Pulmonary artery endothelial cell (primary cell): ENCODE data around the gene RIOK3. TPM values are rescaled to one million over a fixed set of nuclear protein-coding genes. Genes with fewer than 3 reads are reported as not detected.
"Not testable (repeated sequence)": the region's sequence is repeated elsewhere in the genome, so short reads cannot be mapped to it uniquely, and the experiment has no call there.

Experiments
- DNase-seq: peaks from one replicate; pipeline ENCODE4 v3.0.0-alpha.2; 2011; ENCODE audit warnings: low read depth, low spot score
- total RNA-seq: library from RNA; depleted of rRNA; stranded (reverse); fragments of >200 nt; gene quantifications from 2 replicates; pipeline ENCODE4 v1.2.3, GENCODE V29; 2014

Gene RIOK3, protein sequence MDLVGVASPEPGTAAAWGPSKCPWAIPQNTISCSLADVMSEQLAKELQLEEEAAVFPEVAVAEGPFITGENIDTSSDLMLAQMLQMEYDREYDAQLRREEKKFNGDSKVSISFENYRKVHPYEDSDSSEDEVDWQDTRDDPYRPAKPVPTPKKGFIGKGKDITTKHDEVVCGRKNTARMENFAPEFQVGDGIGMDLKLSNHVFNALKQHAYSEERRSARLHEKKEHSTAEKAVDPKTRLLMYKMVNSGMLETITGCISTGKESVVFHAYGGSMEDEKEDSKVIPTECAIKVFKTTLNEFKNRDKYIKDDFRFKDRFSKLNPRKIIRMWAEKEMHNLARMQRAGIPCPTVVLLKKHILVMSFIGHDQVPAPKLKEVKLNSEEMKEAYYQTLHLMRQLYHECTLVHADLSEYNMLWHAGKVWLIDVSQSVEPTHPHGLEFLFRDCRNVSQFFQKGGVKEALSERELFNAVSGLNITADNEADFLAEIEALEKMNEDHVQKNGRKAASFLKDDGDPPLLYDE
- total RNA-seq: 50.1 and 58.6 TPM in 2 replicates

GRCh38 chr18:23452728-23453679 is at the start of gene RIOK3:
Gene RIOK3, plus strand, starts transcription at chr18:23453287. Its CDS starts 153 bp downstream, at chr18:23453440.
- peak; percentile 73 for DNase-seq

DNA sequence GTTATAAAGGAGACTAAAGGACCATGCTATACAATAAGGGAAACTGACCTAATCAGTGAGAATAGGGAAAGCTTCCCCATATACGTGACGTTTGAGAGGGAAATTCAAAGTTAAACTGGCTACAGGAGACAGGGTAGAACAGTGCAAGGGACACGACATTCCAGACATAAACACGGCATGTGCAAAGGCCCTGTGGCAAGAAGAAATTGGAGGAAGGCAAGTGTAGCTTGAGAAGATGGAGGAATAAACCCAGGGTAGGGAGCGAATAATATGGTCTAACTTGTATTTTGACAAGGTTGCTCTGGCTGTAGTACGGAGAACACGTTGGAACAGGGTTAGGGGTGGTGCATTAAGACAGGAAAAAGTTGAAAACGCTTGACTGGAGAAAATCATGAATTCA is 49.8 kb upstream of the RIOK3 start:
- DNase-seq: no peak

- DNase-seq: no peak
These were observed 47.5 kb upstream of the RIOK3 start for GRCh38 chr18:23405636-23406035.

GRCh38 chr18:23406271-23406787 is 46.8 kb upstream of the RIOK3 start:
- DNase-seq: no peak

DNA sequence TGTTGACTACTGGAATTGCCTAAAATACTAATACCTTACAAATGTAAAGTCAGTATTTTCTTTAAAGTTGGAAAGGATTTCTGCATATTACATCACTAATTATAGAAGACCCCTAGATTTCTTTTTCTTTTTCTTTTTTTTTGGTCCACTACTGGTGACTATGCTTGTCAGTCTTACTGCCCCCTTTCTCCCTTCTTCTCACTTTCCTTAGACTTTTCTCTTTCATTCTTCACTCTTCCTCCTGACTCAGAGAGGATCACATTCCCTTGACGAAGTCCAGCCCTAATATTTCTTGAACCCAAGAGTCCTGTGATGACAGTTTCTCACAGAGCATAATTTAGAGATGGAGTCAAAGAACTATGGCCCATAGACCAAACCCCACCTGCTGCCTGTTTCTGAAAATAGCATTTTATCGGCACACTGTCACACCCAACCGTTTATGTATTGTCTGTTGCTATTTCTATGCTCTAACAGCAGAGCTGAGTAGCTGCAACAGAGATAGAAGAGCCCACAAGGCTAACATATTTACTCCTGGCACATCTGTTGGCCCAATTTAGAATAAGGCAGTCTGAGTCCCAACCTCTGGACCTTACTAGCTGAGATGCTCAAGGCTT is 40.6 kb upstream of the RIOK3 start:
- no peak for DNase-seq

- DNase-seq: no peak
These were observed 37.6 kb upstream of the RIOK3 start for GRCh38 chr18:23415515-23415914.

- DNase-seq: no peak
These were observed 36.8 kb upstream of the RIOK3 start for GRCh38 chr18:23416298-23416697.

GRCh38 chr18:23421277-23421676 is 31.8 kb upstream of the RIOK3 start:
- DNase-seq: no peak

GRCh38 chr18:23422751-23423418 is 30.2 kb upstream of the RIOK3 start:
- no peak for DNase-seq

DNA sequence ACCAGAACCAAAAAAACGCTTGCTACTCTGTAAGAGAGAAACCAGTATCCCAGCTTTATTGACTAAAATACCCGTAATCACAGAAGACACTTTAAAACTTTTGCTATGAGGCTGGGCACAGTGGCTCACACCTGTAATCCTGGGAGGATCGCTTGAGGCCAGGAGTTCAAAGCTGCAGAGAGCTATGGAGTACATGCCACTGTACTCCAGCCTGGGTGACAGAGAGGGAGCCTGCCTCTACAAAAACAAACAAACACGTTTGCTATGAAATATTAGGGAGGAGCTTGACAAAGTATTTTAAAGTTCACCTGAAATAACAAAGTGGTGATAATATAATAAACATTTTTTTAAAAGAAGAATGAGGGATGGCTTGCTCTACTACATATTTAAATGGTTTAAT is 28.5 kb upstream of the RIOK3 start:
- DNase-seq: no peak

DNA sequence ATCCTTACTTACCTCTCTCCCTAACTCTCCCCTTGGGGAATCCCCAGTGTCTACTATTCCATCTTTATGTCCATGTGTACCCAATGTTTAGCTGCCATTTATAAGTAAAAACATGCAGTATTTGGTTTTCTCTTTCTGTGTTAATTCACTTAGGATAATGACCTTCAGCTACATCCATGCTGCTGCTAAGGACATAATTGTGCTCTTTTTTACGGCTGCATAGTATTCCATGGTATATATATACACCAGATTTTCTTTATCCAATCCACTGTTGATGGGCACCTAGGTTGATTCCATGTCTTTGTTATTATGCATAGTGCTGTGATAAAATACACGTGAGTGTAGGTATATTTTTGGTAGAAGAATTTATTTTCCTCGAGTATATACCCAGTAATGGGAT is 24.3 kb upstream of the RIOK3 start:
- no peak for DNase-seq

GRCh38 chr18:23429538-23429937 is 23.5 kb upstream of the RIOK3 start:
- not testable (repeated sequence) for DNase-seq

- no peak for DNase-seq
These were observed 19.7 kb upstream of the RIOK3 start for GRCh38 chr18:23433360-23433759.

GRCh38 chr18:23437357-23438045 is 15.6 kb upstream of the RIOK3 start:
- DNase-seq: no peak

DNA sequence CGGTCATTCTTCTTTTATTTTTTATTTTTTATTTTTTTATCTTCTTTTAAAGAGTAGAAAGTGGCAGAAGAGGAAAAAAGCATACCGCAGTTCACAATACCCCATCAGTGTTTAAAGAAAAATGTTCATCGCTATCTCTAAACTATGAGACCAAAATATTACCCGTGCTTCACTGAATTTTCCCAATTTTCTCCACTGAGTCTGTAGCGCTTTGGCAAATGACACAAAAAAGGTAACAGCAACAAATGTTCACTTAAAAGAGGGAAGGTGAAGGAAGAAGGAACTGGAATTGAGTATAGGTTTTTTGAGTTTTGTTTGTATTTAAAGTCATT is 15.1 kb upstream of the RIOK3 start:
- DNase-seq: no peak

DNA sequence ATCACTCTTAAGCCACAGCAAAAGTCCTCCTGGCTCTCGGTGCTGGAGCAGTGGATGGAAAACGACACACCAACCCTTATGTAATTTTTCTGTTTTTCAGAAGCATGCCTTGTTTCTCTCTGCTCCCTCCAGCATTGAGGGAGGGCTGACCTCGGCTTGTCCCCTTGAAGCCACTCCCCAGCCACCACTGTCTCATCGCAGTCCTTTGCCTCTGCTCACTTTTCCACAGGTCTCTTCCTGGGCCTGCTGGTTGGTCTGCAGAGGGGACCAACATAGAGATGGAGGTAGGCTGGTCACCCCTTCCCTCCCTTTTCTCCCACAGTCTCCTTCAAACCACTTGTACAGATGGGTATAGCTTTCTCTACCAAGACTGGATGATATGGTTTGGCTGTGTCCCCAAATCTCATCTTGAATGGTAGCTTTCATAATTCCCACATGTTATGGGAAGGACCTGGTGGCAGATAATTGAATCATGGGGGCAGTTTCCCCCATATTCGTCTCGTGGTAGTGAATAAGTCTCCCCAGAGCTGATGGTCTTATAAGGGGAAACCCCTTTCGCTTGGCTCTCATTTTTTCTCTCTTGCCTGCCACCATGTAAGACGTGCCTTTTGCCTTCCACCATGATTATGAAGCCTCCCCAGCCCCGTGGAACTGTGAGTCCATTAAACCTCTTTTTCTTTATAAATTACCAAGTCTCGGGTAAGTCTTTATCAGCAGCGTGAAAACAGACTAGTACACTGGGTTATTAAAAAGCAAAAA is 14.3 kb upstream of the RIOK3 start:
- DNase-seq: no peak

GRCh38 chr18:23440131-23440530 is 13.0 kb upstream of the RIOK3 start:
- no peak for DNase-seq

DNA sequence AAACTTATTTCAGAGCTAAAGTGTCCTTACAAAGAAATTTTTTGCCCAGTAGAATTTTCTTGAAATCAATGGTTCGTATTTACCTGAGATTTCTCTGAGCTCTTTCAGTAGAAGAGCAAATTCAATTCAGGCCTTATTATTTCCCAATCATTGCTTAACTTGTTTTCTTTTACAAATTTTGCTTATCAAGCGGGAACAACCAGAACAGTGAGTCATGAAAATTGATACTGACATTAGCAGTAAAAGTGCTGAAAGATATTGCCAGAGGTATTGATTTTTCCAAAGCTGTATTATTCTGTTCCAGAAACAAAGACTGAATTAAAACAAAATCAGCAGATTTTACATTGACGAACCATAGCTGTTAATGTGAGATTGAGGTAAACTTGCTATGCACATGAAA is 10.1 kb upstream of the RIOK3 start:
- no peak for DNase-seq

GRCh38 chr18:23448291-23448690 is 4.8 kb upstream of the RIOK3 start:
- DNase-seq: no peak

DNA sequence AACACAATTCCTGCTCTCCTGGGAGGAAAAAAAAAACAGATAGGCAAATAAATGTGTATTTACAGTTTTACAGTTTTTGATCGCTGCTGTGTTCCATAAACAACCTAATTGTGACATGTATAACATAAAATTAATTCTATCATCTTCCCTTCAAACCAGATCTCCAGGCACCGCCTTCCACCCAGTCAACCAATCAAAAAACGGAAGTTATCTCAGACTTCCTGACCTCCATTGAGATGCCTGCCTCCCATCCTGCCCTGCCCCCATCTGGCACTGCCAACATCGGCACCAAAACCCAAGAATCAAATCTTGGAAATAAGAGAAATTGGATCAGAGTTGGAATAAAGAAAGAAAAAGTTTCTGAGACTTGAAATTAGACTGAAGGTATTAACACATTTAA is 3.1 kb upstream of the RIOK3 start:
- DNase-seq: no peak
